ENCODE data around the gene ADGRE3.

DNA sequence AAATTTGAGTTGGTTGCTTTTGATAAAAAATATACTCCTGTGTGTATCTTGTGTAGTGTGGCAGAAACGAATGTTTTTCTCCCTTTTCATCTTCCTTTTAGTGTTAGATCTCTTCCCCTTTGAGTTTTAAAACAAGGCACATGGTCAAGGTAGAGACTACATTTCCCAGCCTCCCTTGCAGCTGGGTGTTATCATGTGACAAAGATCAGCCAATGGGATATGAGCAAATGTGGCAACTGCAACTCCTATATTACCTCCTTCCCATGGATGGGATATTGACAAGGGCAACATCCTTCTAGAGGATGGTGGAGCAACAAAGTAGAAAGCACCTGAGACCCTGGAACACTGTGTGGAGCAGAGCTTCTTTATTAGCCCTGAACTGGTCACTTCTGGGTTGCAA lies 42.4 kb downstream of the ADGRE3 start:
- TF ChIP-seq, protein P1, sequence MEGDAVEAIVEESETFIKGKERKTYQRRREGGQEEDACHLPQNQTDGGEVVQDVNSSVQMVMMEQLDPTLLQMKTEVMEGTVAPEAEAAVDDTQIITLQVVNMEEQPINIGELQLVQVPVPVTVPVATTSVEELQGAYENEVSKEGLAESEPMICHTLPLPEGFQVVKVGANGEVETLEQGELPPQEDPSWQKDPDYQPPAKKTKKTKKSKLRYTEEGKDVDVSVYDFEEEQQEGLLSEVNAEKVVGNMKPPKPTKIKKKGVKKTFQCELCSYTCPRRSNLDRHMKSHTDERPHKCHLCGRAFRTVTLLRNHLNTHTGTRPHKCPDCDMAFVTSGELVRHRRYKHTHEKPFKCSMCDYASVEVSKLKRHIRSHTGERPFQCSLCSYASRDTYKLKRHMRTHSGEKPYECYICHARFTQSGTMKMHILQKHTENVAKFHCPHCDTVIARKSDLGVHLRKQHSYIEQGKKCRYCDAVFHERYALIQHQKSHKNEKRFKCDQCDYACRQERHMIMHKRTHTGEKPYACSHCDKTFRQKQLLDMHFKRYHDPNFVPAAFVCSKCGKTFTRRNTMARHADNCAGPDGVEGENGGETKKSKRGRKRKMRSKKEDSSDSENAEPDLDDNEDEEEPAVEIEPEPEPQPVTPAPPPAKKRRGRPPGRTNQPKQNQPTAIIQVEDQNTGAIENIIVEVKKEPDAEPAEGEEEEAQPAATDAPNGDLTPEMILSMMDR (optimal IDR thresholded peaks at IDR 0.05 in 1 of 3, IDR thresholded peaks at IDR 0.05 in 1 of 3, conservative IDR thresholded peaks at IDR 0.05 in 1 of 3; ENCODE audit: extremely low read depth in 1 of 3, insufficient read depth in 2 of 3, low read length in 3 of 3), result no peak
- no peak for TF ChIP-seq EZH2 (IDR thresholded peaks at IDR 0.05; ENCODE audit: low read length)

Measured in keratinocyte (primary cell).